Measurements from ENCODE around the gene STAM.

DNA sequence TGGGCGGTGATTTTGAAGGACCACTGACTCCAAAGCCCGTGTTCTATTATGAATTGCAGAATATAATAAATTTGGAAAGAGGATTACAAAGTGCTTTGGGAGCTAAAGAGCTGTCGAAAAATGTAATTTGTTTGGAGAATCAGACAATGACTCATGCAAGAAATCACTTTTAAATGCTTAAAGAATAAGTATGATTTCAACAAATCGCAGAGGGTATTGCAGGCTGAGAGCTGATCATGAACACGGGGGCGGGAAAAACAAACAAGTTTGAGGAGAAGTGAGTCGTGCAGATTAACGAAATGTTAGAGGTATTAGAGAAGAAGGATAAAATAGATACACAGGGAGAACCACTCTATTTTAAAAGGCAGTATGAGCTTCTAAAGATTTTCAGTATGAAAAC is 21.9 kb upstream of the STAM start:
- TF ChIP-seq CTCF (IDR thresholded peaks at IDR 0.05) (no peak), POLR2A (IDR thresholded peaks at IDR 0.05) (no peak)
